ENCODE measurements around the gene HLA-E.
"Not testable (repeated sequence)": the region's sequence is repeated elsewhere in the genome, so short reads cannot be mapped to it uniquely, and the experiment has no call there.

The HLA-E gene

GRCh38 chr6:30495060-30495459 is 5.8 kb downstream of the HLA-E start:
- not testable (repeated sequence) for H3K9me3 ChIP-seq (ENCODE audit: control insufficient read depth in 1 of 2, low read length in 2 of 2); H3K27me3 ChIP-seq (ENCODE audit: low read depth, low read length); H3K4me3 ChIP-seq (ENCODE audit: low read depth in 1 of 2, low read length in 2 of 2); H3K27ac ChIP-seq (ENCODE audit: low read length)
- peaks cover 7 to 23% of the 10 kb centered on the region in 2 donors for H3K4me1 ChIP-seq (ENCODE audit: control insufficient read depth in 1 of 2, insufficient read depth in 2 of 2, low read length in 2 of 2)
- peaks cover 33 to 34% of the 10 kb centered on the region in 2 donors for H3K36me3 ChIP-seq (ENCODE audit: control insufficient read depth in 1 of 2, insufficient read depth in 2 of 2, low read length in 2 of 2)

GRCh38 chr6:30495993-30496392 is 6.7 kb downstream of the HLA-E start:
- Histone ChIP-seq H3K36me3 (ENCODE audit: control insufficient read depth in 1 of 2, insufficient read depth in 2 of 2, low read length in 2 of 2) (peaks cover 25 to 26% of the 10 kb centered on the region in 2 donors), H3K27me3 (ENCODE audit: low read depth, low read length) (no peaks in the 10 kb centered on the region), H3K4me3 (ENCODE audit: low read depth in 1 of 2, low read length in 2 of 2) (no peak overlapping the region), H3K9me3 (ENCODE audit: control insufficient read depth in 1 of 2, low read length in 2 of 2) (no peaks in the 10 kb centered on the region), H3K4me1 (ENCODE audit: control insufficient read depth in 1 of 2, insufficient read depth in 2 of 2, low read length in 2 of 2) (peaks cover 0 to 14% of the 10 kb centered on the region in 2 donors), H3K27ac (ENCODE audit: low read length) (peak overlapping the region; percentile 25)

GRCh38 chr6:30497261-30497599 is 7.9 kb downstream of the HLA-E start:
- not testable (repeated sequence) for H3K27ac ChIP-seq (ENCODE audit: low read length); H3K4me1 ChIP-seq (ENCODE audit: control insufficient read depth in 1 of 2, insufficient read depth in 2 of 2, low read length in 2 of 2); H3K27me3 ChIP-seq (ENCODE audit: low read depth, low read length); H3K9me3 ChIP-seq (ENCODE audit: control insufficient read depth in 1 of 2, low read length in 2 of 2); H3K4me3 ChIP-seq (ENCODE audit: low read depth in 1 of 2, low read length in 2 of 2)
- peaks cover 12 to 17% of the 10 kb centered on the region in 2 donors for H3K36me3 ChIP-seq (ENCODE audit: control insufficient read depth in 1 of 2, insufficient read depth in 2 of 2, low read length in 2 of 2)

GRCh38 chr6:30497714-30498113 is 8.4 kb downstream of the HLA-E start:
- no peaks in the 10 kb centered on the region for H3K4me1 ChIP-seq (ENCODE audit: control insufficient read depth in 1 of 2, insufficient read depth in 2 of 2, low read length in 2 of 2)

GRCh38 chr6:30498705-30499104 is 9.4 kb downstream of the HLA-E start:
- H3K27ac ChIP-seq (ENCODE audit: low read length); H3K4me1 ChIP-seq (ENCODE audit: control insufficient read depth in 1 of 2, insufficient read depth in 2 of 2, low read length in 2 of 2); H3K36me3 ChIP-seq (ENCODE audit: control insufficient read depth in 1 of 2, insufficient read depth in 2 of 2, low read length in 2 of 2); H3K4me3 ChIP-seq (ENCODE audit: low read depth in 1 of 2, low read length in 2 of 2); H3K27me3 ChIP-seq (ENCODE audit: low read depth, low read length); H3K9me3 ChIP-seq (ENCODE audit: control insufficient read depth in 1 of 2, low read length in 2 of 2): not testable (repeated sequence)

More at GRCh38 chr6:30497714-30498113, 8.4 kb downstream of the HLA-E start:
- no peaks in the 10 kb centered on the region for H3K9me3 ChIP-seq (ENCODE audit: control insufficient read depth in 1 of 2, low read length in 2 of 2)
- no peaks in the 10 kb centered on the region for H3K27me3 ChIP-seq (ENCODE audit: low read depth, low read length)
- H3K36me3 ChIP-seq (ENCODE audit: control insufficient read depth in 1 of 2, insufficient read depth in 2 of 2, low read length in 2 of 2) = peaks cover 8 to 12% of the 10 kb centered on the region in 2 donors
- no peak overlapping the region for H3K4me3 ChIP-seq (ENCODE audit: low read depth in 1 of 2, low read length in 2 of 2)
- no peak overlapping the region for H3K27ac ChIP-seq (ENCODE audit: low read length)

GRCh38 chr6:30500421-30501355 is 11.4 kb downstream of the HLA-E start:
- H3K4me3 ChIP-seq (ENCODE audit: low read depth in 1 of 2, low read length in 2 of 2) = no peak overlapping the region
- H3K36me3 ChIP-seq (ENCODE audit: control insufficient read depth in 1 of 2, insufficient read depth in 2 of 2, low read length in 2 of 2) = no peaks in the 10 kb centered on the region
- no peaks in the 10 kb centered on the region for H3K9me3 ChIP-seq (ENCODE audit: control insufficient read depth in 1 of 2, low read length in 2 of 2)
- peak overlapping the region; percentile 12 for H3K27ac ChIP-seq (ENCODE audit: low read length)
- no peaks in the 10 kb centered on the region for H3K4me1 ChIP-seq (ENCODE audit: control insufficient read depth in 1 of 2, insufficient read depth in 2 of 2, low read length in 2 of 2)
- H3K27me3 ChIP-seq (ENCODE audit: low read depth, low read length) = no peaks in the 10 kb centered on the region

- Histone ChIP-seq H3K4me3 (ENCODE audit: low read depth in 1 of 2, low read length in 2 of 2) (no peak overlapping the region), H3K4me1 (ENCODE audit: control insufficient read depth in 1 of 2, insufficient read depth in 2 of 2, low read length in 2 of 2) (peaks cover 0 to 3% of the 10 kb centered on the region in 2 donors), H3K9me3 (ENCODE audit: control insufficient read depth in 1 of 2, low read length in 2 of 2) (no peaks in the 10 kb centered on the region), H3K36me3 (ENCODE audit: control insufficient read depth in 1 of 2, insufficient read depth in 2 of 2, low read length in 2 of 2) (no peaks in the 10 kb centered on the region), H3K27ac (ENCODE audit: low read length) (no peak overlapping the region), H3K27me3 (ENCODE audit: low read depth, low read length) (no peaks in the 10 kb centered on the region)
Measured at GRCh38 chr6:30507849-30508827, 18.8 kb downstream of the HLA-E start.

- no peak overlapping the region for H3K4me3 ChIP-seq (ENCODE audit: low read depth in 1 of 2, low read length in 2 of 2)
- no peaks in the 10 kb centered on the region for H3K27me3 ChIP-seq (ENCODE audit: low read depth, low read length)
- no peak overlapping the region for H3K27ac ChIP-seq (ENCODE audit: low read length)
- H3K4me1 ChIP-seq (ENCODE audit: control insufficient read depth in 1 of 2, insufficient read depth in 2 of 2, low read length in 2 of 2) = peaks cover 0 to 3% of the 10 kb centered on the region in 2 donors
- H3K36me3 ChIP-seq (ENCODE audit: control insufficient read depth in 1 of 2, insufficient read depth in 2 of 2, low read length in 2 of 2) = no peaks in the 10 kb centered on the region
- no peaks in the 10 kb centered on the region for H3K9me3 ChIP-seq (ENCODE audit: control insufficient read depth in 1 of 2, low read length in 2 of 2)
Measured at GRCh38 chr6:30508890-30509736, 19.8 kb downstream of the HLA-E start.

- Histone ChIP-seq H3K9me3 (ENCODE audit: control insufficient read depth in 1 of 2, low read length in 2 of 2) (no peaks in the 10 kb centered on the region), H3K4me3 (ENCODE audit: low read depth in 1 of 2, low read length in 2 of 2) (no peak overlapping the region), H3K36me3 (ENCODE audit: control insufficient read depth in 1 of 2, insufficient read depth in 2 of 2, low read length in 2 of 2) (no peaks in the 10 kb centered on the region), H3K27me3 (ENCODE audit: low read depth, low read length) (no peaks in the 10 kb centered on the region), H3K27ac (ENCODE audit: low read length) (no peak overlapping the region), H3K4me1 (ENCODE audit: control insufficient read depth in 1 of 2, insufficient read depth in 2 of 2, low read length in 2 of 2) (peaks cover 0 to 3% of the 10 kb centered on the region in 2 donors)
Measured at GRCh38 chr6:30510419-30511168, 21.3 kb downstream of the HLA-E start.

- Histone ChIP-seq H3K4me1 (ENCODE audit: control insufficient read depth in 1 of 2, insufficient read depth in 2 of 2, low read length in 2 of 2) (peaks cover 0 to 3% of the 10 kb centered on the region in 2 donors), H3K27me3 (ENCODE audit: low read depth, low read length) (no peaks in the 10 kb centered on the region), H3K27ac (ENCODE audit: low read length) (no peak overlapping the region), H3K9me3 (ENCODE audit: control insufficient read depth in 1 of 2, low read length in 2 of 2) (no peaks in the 10 kb centered on the region), H3K4me3 (ENCODE audit: low read depth in 1 of 2, low read length in 2 of 2) (no peak overlapping the region), H3K36me3 (ENCODE audit: control insufficient read depth in 1 of 2, insufficient read depth in 2 of 2, low read length in 2 of 2) (no peaks in the 10 kb centered on the region)
Measured at GRCh38 chr6:30511169-30511546, 21.8 kb downstream of the HLA-E start.

All from muscle layer of duodenum (tissue), 2 donors.